Osteoblast (primary cell): ENCODE results near the gene HOXC9. TPM values are rescaled to one million over a fixed set of nuclear protein-coding genes. Genes with fewer than 3 reads are reported as not detected.

ENCODE experiments used
- DNase-seq: peaks from one replicate; pipeline ENCODE4 v3.0.0; 2011; ENCODE audit warnings: low spot score, mixed read lengths; ENCODE audit not compliant: insufficient read length; ENCODE audit errors: missing footprints
- H2AFZ ChIP-seq: 2 replicates; pipeline ENCODE4 v1.6.0; 2011; ENCODE audit warnings: mild to moderate bottlenecking, low read length
- H3K27ac ChIP-seq: 2 replicates; pipeline ENCODE4 v1.5.1; 2011; ENCODE audit warnings: mild to moderate bottlenecking, low read depth, low read length, moderate library complexity
- H3K27me3 ChIP-seq: 2 replicates; pipeline ENCODE4 v1.6.0; 2012; ENCODE audit warnings: mild to moderate bottlenecking, control low read depth, inconsistent platforms, low read length, moderate library complexity; ENCODE audit not compliant: insufficient read depth
- H3K36me3 ChIP-seq: 2 replicates; pipeline ENCODE4 v1.5.1; 2011; ENCODE audit warnings: mild to moderate bottlenecking, low read length, control low read depth, moderate library complexity; ENCODE audit not compliant: insufficient read depth
- H3K4me1 ChIP-seq: 2 replicates; pipeline ENCODE4 v1.5.1; 2011; ENCODE audit warnings: mild to moderate bottlenecking, low read length, control low read depth, moderate library complexity; ENCODE audit not compliant: insufficient read depth
- H3K4me2 ChIP-seq: 2 replicates; pipeline ENCODE4 v1.6.0; 2011; ENCODE audit warnings: mild to moderate bottlenecking, low read length; ENCODE audit not compliant: insufficient read depth
- H3K4me3 ChIP-seq: fragments of 200-600 bp; sonication (generic); 3 replicates; pipeline ENCODE4 v1.5.1; 2012; ENCODE audit warnings: mild to moderate bottlenecking, low read length, inconsistent platforms; ENCODE audit not compliant: insufficient read depth
- H3K79me2 ChIP-seq: 2 replicates; pipeline ENCODE4 v1.6.0; 2012; ENCODE audit warnings: mild to moderate bottlenecking, low read length, control low read depth, inconsistent platforms; ENCODE audit not compliant: insufficient read depth
- H3K9me3 ChIP-seq: 2 replicates; pipeline ENCODE4 v1.5.1; 2011; ENCODE audit warnings: low read depth, low read length, control low read depth
- H4K20me1 ChIP-seq: 2 replicates; pipeline ENCODE4 v1.6.0; 2012; ENCODE audit warnings: mild to moderate bottlenecking, low read length, control low read depth; ENCODE audit not compliant: insufficient read depth
- CTCF ChIP-seq: IDR thresholded peaks from 2 replicates; pipeline ENCODE4 v1.5.1; 2011; ENCODE audit warnings: mild to moderate bottlenecking, low read depth, low read length, moderate library complexity; ENCODE audit errors: extremely low read depth
- total RNA-seq: library from RNA; depleted of rRNA; stranded (reverse); fragments of >200 nt; gene quantifications from 2 replicates; pipeline ENCODE4 v1.2.3, GENCODE V29; 2012

The HOXC9 gene
- total RNA-seq, 1 donor, result 11.6 TPM

GRCh38 chr12:54017878-54018467, 18.0 kb downstream of the HOXC9 start:
- Histone ChIP-seq H3K9me3 (no peaks in the 10 kb centered on the region), H3K4me3 (peak overlapping the region; percentile 94), H3K4me2 (peak overlapping the region; percentile 94), H2AFZ (peak overlapping the region; percentile 70), H3K4me1 (peaks cover 54% of the 10 kb centered on the region), H3K79me2 (peaks cover 86% of the 10 kb centered on the region), H4K20me1 (peaks cover 19% of the 10 kb centered on the region), H3K27ac (peak overlapping the region; percentile 96), H3K36me3 (no peaks in the 10 kb centered on the region), H3K27me3 (no peaks in the 10 kb centered on the region)
- DNase-seq, result peak; percentile 99
- TF ChIP-seq CTCF, result no peak

- peak overlapping the region; percentile 70 for H2AFZ ChIP-seq
- no peaks in the 10 kb centered on the region for H3K27me3 ChIP-seq
- DNase-seq, result no peak
- H3K9me3 ChIP-seq, result no peaks in the 10 kb centered on the region
- peak overlapping the region; percentile 94 for H3K4me3 ChIP-seq
- TF ChIP-seq CTCF, result no peak
- H3K4me2 ChIP-seq, result peak overlapping the region; percentile 94
- peaks cover 87% of the 10 kb centered on the region for H3K79me2 ChIP-seq
- peaks cover 54% of the 10 kb centered on the region for H3K4me1 ChIP-seq
- peak overlapping the region; percentile 96 for H3K27ac ChIP-seq
- peaks cover 24% of the 10 kb centered on the region for H4K20me1 ChIP-seq
- H3K36me3 ChIP-seq, result no peaks in the 10 kb centered on the region
Observed at GRCh38 chr12:54018468-54018984, 18.6 kb downstream of the HOXC9 start.

- Histone ChIP-seq H3K4me2 (peak overlapping the region; percentile 94), H4K20me1 (peaks cover 31% of the 10 kb centered on the region), H3K79me2 (peaks cover 90% of the 10 kb centered on the region), H2AFZ (no peak overlapping the region), H3K9me3 (no peaks in the 10 kb centered on the region), H3K36me3 (no peaks in the 10 kb centered on the region), H3K27ac (peak overlapping the region; percentile 90), H3K4me1 (peaks cover 54% of the 10 kb centered on the region), H3K4me3 (peak overlapping the region; percentile 94), H3K27me3 (no peaks in the 10 kb centered on the region)
- no peak for DNase-seq
- TF ChIP-seq CTCF, result no peak
Observed at GRCh38 chr12:54019091-54019811, 19.3 kb downstream of the HOXC9 start.
